HG02885 (cell line): Measurements from ENCODE around the gene DLX2.
"Not testable (repeated sequence)": the region's sequence is repeated elsewhere in the genome, so short reads cannot be mapped to it uniquely, and the experiment has no call there.

Experiments used
- ATAC-seq: cut with Tn5 transposase; IDR thresholded peaks from one replicate; pipeline ENCODE4 v1.9.1; 2021; ENCODE audit warnings: mild to moderate bottlenecking; ENCODE audit not compliant: unreplicated experiment, poor library complexity

Gene DLX2

GRCh38 chr2:172062402-172063004, 40.2 kb downstream of the DLX2 start:
- no peak for ATAC-seq

- ATAC-seq: not testable (repeated sequence)
Observed at GRCh38 chr2:172060118-172060517, 42.6 kb downstream of the DLX2 start.

- ATAC-seq: no peak
Observed at GRCh38 chr2:172058660-172059059, 44.0 kb downstream of the DLX2 start.

GRCh38 chr2:172056293-172056692, 46.4 kb downstream of the DLX2 start:
- no peak for ATAC-seq

- ATAC-seq: no peak
Observed at GRCh38 chr2:172053486-172053885, 49.2 kb downstream of the DLX2 start.

GRCh38 chr2:172052000-172052983, 50.4 kb downstream of the DLX2 start:
- ATAC-seq: no peak

GRCh38 chr2:172050479-172051125, 52.1 kb downstream of the DLX2 start:
- no peak for ATAC-seq

GRCh38 chr2:172049567-172050120, 53.1 kb downstream of the DLX2 start:
- no peak for ATAC-seq
